NCI-H82 (cell line): ENCODE measurements around the gene MYO16.

Experiments used
- DNase-seq: peaks from one replicate; lab custom pipeline; 2025; lab: John Stamatoyannopoulos, UW

Gene MYO16

DNA sequence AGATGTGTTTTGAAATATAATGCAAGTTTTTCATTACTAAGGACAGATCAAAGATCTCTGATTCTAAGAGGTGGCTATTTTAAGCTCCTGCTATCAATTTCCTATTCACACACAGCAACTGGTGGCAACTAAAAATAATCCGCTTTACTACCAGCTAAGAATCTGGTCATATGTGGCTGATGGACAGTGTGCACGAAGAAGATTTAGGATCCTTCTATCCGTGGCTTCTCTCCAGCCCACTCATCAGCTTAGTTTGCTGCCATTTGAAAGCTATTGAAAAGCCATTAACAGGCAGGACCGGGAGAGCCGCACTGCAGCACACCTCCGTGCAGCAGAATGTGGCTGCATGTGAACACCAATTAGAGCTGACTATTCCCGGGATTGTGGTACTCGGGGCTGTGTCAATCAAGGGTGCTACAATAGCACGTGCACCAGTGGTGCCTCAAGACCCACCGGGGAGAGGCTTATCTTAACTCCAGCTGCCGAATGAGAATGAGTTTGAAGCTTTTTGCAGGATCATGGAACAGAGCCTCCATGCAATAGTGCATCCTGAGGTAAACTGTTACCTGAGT lies at the start of gene MYO16:
Gene MYO16 (plus strand): TSS at position 431 of the 572 bp plus-strand sequence. CDS start 234 bp downstream, outside the sequence.
- DNase-seq: peak; percentile 79

DNA sequence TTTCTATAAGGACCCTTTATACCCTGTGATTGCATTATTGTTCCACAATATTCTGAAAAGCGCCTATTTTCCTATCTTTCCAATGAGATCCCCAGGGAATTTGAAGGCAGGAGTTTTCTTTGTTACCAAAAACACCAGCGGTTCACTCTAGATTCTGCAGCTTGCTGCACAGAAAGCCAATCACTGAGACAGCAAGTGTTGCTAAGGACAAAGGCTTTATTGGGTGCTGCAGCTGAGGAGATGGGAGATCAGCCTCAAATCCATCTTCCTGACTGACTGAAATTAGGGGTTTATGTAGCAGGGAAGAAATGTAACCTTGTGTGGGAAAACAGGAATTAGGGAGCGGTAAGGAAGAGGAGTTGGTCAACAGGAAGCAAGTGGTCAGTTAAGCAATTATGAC lies 42.6 kb upstream of the MYO16 start:
- no peak for DNase-seq

DNA sequence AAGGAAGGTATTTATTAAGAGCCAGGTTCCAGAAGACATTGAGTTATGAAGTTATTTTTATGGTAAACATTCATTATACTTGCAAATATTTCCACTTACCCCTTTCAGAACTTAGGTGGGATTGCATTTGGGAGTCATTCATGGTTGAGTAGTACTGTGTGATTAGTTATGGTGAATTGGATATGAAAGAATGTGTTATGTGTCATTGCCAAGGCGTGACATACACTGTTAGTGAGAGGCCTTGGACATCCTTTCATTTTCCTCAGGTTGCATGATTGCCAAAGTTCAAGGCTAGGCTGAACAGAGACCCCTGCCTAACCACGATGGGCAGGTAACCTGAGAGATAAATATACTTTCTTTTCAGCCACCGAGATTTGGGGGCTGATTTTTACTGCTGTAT lies 40.9 kb upstream of the MYO16 start:
- DNase-seq: no peak

DNA sequence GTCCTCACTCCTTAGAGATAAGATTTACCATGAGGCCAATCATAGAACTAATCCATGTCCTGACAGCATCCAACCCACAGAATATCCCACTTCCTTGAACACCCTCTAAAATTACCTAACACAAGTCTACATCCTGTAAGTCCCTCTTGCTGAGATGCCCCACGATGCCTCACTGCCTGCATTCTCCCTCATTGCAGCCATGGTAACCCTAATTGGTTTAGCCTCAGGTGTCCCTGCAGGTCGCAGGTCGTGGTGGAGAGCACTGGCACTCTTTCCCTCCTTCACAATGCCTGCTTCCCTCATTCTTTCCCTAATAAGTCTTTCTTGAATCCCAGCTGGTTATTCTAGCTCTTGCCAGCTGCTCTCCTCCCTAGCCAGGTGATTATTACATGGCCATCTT lies 35.3 kb upstream of the MYO16 start:
- DNase-seq: peak; percentile 41

DNA sequence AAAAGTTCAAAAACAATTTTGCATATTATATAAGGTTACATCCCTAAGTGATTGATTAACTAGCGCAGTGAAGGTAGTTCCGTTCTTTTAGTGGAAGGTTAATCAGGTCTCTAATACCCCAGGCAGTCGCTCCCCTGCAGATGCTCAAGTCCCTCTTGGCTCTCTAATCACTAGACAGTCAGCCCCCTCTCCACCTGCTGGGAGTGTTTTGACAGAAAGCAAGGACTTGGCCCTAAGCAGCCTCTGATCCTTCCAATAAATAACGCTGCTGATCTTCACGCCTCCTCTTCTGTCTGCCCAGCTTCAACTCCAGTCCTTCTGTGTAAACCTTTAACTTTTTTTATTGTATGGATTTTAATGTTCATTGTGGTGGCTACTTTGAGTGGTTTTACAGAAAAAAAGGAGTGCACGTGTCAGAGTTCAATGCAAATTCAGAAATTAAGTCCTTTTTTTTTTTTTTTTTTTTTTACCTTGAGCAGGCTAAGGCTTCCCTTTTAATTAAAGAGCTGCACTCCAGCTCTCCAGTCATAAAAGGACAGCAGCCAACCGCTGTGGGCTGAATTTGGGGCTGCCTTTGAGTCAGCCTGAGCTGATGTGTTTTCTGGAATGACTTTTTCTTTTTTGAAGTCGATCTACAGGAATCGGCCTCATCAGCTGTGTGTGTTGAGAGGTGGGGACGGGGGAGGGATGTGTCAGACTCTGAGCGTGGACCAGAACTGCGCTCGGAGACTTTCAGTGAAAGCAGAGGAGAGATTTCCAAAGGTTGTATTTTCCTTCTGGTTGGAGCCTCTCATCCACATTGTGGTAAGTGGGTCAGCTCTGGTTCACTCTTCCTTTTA lies 33.8 kb upstream of the MYO16 start:
- peak; percentile 85 for DNase-seq

DNA sequence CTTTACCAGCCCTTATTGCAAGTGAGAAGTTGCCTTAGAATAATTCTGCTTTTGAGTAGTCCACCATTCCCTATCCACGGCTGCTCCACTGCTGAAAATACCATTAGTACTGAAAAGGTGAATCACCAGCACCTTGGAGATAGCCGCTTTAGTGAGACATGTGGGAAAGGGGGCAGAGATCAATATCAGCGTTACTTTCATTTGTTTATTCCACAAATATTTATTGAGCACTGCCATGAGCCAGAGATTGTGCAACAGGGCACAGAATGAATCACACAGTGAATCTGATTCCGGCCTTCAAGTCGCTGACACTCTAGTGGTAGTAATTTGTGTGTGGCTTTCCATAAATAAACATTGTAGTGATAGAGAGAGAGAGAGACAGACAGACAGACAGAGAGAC lies 31.5 kb upstream of the MYO16 start:
- DNase-seq: no peak

DNA sequence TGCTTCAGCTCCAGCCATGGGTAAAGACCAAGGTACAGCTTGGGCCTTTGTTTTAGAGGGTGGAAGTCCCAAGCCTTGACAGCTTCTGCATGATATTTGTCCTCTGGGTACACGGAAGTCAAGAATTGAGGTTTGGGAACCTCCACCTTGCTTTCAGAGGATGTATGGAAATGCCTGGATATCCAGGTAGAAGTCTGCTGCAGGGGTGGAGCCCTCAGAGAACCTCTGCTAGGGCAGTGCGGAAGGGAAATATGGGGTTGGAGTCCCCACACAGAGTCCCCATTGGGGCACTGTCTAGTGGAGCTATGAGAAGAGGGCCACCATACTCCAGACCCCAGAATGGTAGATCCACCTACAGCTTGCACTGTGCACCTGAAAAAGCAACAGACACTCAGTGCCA lies 23.0 kb upstream of the MYO16 start:
- no peak for DNase-seq

DNA sequence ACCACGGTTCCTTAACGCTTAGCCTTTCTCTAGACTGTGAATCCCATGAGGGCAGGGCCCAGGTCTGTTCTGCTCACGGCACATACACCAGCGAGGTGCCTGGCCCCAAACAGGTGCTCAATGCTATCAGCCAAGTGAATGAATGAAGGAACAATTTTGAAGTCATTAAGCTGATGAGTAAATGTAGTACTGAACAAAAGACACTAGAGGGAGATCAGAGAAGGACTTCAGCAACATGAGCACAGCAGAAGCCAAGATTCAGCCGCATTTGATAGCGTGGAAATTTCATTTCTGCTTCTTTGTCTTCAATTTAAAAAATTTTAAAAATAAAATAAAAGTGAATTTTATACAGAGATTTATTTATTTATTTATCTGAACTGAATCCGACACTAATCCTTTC lies 20.1 kb upstream of the MYO16 start:
- DNase-seq: peak; percentile 57

DNA sequence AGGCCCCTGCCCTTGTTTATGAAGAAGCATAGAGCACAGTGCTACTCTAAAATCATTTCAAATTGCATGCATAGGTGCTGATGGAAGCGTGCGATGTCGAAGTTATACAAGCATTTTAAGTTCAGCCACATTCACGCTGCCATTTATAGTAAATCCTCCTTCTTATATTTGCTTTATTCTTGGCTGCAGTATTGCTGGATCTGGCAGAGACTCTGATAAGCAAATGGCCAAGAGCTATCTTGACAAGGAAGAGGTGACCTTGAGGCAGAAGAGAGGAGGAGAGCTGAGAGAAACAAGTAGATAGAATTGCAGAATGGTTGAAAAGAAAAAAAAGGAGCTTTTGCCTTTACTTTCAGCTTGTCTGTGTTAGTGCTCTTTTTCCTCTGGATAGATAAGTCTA lies 18.9 kb upstream of the MYO16 start:
- DNase-seq: no peak

DNA sequence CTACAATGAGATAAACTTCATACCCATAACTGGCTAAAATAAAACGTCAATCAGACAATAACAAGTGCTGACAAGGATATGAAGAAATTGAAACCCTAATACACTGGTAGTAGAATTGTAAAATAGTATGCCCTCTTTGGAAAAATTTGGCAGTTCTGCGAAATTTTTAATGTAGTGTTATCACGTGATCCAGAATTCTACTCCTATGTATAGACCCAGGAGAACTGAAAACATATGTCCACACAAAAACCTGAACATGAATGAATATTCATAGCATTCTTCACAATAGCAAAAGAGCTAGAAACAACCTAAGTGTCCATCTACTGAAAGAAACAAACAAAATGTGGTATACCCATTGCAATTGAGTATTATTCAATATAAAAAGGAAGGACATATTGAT lies 14.2 kb upstream of the MYO16 start:
- no peak for DNase-seq

DNA sequence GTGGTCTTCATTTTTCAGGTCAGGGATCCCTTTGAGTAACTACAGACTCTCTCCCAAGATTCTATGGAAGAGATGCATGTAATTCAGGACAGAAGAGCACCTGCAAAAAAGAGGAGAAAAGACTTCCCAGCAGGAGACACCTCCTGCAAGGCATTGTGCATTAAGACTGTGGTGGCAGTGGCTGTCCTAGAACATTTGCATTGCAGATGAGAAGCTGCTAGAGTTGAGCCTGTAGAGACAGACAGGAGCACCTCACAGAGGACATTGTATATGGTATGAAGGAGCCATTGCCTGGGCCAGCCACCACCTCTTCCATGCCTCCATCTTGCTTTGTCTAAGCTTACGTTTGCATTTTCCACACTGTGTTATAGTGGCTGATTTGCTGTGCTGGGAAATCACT lies 11.2 kb upstream of the MYO16 start:
- DNase-seq: no peak

DNA sequence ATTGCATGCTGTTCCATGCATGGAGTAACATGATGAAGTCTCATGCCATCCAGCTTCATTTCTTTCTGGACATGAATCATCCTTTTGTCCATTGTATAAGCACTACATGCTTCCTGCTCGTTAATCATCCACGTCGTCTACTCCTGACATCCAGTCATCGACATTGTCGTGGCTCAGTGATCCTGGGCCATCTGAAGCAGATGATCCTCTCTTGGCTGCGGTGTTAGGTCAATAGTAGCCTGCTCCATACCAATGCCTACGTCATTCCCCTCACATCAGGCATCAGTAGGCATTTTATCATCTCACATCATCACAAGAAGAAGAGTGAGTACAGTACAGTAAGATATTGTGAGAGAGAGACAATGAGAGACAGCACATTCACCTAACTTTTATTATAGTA lies 7.9 kb upstream of the MYO16 start:
- no peak for DNase-seq

DNA sequence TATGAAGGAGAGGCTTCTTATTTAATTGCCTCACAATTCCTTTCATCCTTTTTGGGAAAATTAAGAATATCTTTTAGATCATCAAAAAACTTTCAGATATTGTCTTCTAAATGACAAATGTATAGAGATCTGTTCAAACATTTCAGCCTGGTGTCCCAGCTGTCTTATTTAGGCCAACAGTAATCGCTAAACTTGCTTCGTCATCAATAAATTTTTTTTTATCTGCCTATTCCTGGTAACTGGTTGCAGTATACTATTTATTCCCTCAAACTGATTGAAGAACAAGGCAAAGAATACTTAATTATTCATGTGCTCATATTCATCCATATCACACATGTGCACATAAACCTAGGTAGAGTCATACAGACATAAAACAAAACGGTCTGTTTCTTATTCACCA lies 5.3 kb upstream of the MYO16 start:
- no peak for DNase-seq

DNA sequence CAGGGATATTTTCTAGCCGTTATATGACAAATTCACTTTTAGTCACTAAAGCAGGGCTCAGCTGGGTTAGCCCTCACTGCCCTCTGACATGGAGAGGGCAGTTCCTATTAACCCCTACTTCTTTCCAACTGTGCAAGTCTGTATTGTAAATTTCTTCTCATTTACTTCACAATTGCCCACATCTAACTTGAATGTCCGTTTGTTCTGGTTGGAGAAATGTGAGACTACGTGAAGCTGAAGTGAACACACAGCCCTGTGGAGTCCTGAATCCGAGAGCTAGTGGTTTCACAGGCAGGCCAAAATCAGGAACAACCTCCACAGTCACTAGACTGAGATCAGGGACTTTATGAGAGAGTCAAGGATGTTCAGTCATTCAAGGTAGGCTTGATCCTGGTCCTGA lies 4.4 kb upstream of the MYO16 start:
- DNase-seq: no peak

DNA sequence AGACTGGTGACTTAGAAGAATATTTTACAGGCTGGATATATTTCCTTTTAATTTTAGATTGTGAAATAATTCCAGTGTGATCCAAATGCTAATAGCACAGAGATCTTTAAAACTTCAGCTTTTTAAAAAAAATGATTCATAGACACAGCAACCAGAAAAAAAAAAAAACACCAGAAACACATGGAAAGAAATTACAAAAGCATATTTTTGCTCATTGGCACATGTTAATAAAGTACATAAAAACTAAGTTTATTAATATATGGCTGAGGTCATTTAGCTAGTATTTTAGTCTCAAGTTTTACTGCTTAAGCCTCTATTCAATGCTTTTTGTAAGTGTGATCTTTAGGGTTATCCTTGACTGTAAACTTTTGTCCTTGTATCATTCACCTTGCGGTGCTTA lies 577 bp downstream of the MYO16 start:
- DNase-seq: no peak

DNA sequence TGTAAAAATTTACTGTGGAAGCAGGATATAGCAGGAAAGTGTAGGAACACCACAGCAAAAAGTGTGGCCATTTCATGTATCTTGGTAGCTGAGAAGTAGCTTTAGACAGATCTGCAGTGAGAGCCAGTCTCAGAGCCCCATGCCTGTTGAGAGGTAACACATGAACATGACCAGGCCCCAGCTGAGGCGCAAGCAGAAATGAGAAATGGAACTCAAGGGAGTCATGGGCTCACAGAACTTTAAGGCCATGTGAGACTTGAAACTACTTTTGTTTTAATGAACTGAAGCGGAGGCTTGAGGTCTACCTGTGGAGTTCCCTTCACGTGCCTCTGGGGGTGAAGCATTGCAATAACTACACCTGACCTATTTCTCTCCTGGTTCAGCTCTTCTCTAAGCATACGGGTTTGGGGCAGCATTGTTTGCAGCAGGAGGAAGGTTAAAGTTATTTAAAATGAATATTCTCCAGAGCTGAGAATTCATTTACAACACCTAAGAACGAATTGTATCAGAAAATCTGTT lies 3.3 kb downstream of the MYO16 start:
- DNase-seq: no peak

DNA sequence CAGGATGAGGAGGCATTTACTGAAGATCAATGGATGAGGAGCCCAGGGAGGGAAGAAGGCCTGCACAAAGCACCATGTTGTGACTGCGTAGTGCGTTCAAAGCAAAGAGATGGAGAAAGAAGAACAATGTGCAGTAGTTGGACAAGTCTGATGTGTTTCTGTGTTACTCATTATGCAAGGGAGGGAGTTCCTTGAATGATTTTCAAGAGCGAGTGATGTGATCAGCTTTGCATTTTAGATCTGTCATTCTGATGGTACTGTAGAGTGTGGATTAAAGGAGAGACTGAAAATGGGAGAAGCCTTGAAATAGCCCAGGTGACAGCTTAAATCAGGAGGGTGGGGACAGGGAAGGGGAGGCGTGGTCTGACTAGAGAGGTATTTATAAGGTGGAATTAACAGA lies 9.5 kb downstream of the MYO16 start:
- no peak for DNase-seq

DNA sequence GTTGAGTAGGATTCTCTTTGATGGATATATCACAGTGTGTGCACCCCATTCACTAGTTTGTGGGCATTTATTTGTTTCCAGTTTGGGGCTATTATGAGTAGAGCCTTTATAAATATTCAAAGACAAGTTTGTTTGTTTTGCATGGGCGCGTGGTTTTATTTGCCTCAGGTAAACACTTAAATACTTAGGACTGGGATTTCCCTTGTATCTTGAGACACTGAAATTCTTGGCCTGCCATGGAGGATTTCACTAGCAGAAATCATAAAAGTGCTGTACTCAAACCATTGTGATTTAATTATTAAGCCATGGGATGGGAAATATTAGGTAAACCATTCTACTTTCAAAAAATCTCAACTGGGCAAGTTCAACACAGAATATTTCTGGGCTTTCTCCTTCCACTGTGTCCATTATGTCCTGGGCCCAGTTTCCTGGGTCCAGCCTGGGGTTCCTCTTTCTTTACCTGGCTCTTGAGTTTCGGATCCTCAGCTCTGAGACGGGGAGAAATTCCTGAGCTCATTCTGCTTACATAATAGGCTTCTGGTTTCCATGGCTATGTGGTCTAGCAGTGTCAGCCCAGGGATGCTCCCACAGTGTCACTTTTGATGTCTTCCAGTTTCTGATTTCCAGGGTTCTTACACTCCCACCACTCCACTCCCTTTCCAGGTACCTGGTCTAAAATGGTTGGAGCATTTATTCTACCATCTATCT lies 14.4 kb downstream of the MYO16 start:
- no peak for DNase-seq

DNA sequence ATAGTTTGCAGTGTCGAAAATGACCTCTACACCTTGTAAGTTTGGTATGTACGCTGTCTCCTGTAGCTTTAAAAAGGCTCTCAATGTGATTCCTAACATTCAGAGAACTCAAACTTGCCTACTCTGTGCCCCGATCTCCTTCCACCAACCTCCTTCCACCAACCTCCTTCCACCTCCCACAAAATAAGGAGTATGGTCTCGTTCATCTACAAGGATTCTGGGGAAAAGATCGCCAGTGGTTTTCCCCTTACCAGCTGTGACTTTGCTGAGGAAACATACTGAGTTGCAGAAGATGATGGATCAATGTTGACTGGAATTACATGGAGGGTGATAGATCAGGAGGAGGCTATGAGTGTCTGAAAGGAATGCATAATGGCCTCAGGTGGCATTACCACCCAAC lies 16.0 kb downstream of the MYO16 start:
- no peak for DNase-seq

DNA sequence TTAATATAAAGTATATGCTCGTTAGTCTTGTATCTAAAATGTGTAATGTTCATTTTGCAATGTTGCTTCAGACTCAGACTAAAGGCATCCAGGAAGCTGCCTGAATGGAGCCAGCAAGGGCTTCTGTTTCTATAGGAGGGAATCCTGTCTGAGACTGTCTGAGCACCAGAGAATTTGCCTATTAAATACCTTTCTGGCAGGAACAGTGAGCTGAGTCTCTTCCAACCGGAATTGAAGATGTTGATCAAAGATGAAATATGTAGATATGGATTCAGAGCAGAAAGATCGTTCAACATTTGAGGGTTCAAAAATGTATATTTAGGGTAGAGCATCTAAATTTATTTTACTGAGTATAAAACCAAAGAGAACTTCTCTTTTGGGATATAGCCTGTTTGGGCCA lies 20.9 kb downstream of the MYO16 start:
- no peak for DNase-seq

DNA sequence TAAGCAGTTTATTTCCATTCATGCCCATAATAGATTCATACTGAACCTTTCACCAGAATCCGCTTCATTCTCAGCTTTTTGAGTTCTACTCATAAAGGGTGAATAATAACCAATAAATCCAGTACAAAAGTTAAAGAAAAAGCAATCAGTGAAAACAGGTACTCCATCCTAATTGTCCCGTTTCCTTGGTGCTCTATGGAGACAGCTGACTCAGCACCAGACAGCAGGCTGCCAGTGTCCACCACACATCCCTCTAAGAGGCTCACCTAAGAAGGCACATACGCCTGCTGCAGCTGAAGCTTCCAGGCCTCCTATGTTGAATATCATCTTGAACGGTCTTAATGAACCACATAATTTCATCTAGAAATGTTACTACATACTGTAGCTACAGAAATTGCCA lies 27.3 kb downstream of the MYO16 start:
- no peak for DNase-seq

DNA sequence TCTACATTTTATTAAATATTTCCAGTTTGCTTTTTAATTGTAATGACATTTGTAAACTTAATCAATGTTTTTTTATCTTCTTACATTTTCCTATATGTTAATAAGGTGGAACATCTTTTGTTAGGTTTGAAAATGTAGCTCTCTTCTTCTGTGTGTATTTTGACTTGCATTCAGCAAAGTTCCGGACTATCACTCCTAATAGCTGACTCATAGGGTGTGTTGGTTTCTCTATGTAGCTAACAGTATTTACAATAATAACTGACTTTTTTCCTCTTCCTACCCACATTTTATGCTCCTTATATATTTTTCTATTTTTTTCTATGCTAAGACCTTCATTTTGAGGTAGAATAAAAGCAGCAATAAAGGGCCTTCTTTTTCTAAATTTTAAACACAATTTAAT lies 28.1 kb downstream of the MYO16 start:
- DNase-seq: no peak

DNA sequence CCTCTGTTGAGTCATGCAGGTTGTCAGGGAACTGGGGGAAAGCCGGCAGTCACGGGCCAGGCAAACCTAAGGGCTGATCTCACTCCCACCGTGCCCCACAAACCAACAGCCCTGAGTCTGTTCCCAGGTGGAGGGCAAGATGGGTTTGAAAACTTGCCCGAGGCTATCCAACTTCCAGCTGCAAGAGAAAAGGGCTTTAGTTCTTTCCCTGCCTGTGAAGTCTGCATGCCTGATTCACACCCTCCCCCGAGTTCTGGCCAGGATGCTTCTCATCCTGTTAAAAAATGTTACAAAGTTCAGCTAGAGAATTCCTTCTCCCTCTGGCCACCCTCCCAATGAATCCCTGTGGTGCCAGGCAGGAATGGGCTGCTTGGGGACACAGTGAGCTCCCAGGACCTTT lies 33.1 kb downstream of the MYO16 start:
- DNase-seq: no peak
